C4-2B (cell line): Measurements from ENCODE around the gene WDR18.

Experiments used
- H3K27ac ChIP-seq: fragments of 450-650 bp; 2 replicates; pipeline ENCODE4 v1.5.1; 2017
- CTCF ChIP-seq: fragments of 450-650 bp; conservative IDR thresholded peaks from 2 replicates; pipeline ENCODE4 v1.5.1; 2017; ENCODE audit warnings: mild to moderate bottlenecking
- ZFX ChIP-seq: fragments of 450-650 bp; IDR thresholded peaks from 2 replicates; pipeline ENCODE4 v1.6.1; 2017

WDR18 gene

GRCh38 chr19:986083-986482 lies 1.9 kb downstream of the WDR18 start:
- TF ChIP-seq ZFX (no peak), CTCF (no peak)
- no peak overlapping the region for H3K27ac ChIP-seq

GRCh38 chr19:988081-988480 lies 3.9 kb downstream of the WDR18 start:
- no peak overlapping the region for H3K27ac ChIP-seq
- TF ChIP-seq ZFX = no peak
- no peak for TF ChIP-seq CTCF

DNA sequence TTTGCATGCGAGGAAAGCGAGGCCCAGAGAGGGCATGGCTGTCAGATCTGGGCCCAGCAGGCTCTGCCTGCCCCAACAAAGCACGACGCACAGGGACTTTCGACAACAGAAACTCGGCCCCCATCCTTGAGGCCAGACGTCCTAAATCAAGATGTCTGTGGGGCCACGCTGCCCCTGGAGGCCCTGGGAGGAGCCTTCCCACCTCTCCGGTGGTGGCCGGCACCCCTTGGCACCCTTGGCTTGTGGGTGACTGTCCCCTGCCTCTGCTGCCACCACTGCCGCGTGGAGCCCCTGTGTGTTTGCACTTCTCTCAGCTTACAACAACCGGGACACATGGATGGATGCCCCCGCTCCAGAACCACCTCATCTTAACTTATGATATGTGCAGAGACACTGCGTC lies 4.4 kb downstream of the WDR18 start:
- no peak overlapping the region for H3K27ac ChIP-seq
- TF ChIP-seq CTCF = no peak
- no peak for TF ChIP-seq ZFX

DNA sequence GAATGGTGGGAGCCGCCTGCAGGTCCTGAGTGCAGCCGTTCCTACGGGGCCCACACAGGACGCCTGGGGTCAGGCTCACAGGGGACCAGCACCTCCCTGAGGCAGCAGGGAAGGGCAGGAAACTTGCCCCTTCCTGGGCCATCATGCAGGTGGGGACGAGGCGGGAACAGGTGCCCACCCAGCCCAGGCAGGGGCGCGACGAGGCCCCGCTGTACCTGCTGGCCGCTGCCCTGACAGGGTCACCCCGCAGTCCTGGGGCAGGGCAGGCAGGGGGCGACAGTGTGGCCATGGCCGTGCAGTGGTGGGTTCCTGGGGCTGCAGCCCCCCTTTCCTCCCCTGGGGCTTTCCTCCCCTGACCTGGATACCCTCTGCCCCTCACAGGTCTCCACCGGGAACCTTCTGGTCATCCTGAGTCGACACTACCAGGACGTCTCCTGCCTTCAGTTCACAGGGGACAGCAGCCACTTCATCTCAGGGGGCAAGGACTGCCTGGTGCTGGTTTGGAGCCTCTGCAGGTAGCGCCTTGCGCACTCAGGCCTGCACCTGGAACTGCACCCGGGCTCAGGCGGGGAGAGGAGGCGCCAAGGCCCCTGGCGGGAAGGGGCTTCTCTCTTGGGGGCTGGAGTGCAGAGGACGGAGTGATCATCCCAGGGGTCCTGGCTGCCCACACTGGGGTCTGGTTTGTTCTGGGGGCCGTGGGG lies 5.4 kb downstream of the WDR18 start:
- no peak overlapping the region for H3K27ac ChIP-seq
- TF ChIP-seq ZFX (no peak), CTCF (no peak; the same call in 1 of the 2 replicates)

DNA sequence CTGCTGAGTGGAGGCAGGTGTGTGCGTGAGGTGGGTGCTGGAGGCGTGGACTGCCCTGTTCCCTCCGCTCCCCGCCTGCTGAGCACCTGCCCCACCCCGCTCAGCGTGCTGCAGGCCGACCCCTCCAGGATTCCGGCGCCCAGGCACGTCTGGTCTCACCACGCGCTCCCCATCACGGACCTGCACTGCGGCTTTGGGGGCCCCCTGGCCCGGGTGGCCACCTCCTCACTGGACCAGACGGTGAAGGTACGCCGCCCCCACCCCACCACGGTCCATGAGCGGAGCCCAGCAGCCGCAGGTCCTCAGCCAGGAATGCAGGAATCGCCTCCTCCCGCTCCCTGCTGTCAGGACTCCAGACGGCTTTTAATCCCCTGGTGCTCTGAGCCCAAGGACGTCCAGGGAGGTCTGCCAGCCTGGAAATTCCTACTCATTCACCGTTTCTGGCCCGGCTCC lies 6.0 kb downstream of the WDR18 start:
- TF ChIP-seq CTCF = no peak
- no peak for TF ChIP-seq ZFX
- no peak overlapping the region for H3K27ac ChIP-seq

DNA sequence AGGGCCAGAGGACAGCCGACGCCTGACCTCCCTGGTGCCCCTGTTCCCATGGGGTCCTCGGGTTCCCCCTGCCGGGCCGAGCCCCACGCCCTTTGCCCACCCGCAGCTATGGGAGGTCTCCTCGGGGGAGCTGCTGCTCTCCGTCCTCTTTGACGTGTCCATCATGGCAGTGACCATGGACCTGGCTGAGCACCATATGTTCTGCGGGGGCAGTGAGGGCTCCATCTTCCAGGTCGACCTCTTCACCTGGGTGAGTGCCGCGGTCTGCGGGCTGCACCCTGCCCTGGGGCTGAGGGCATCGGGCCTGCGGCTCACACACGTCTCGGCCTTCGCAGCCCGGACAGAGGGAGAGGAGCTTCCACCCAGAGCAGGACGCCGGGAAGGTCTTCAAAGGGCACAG lies 6.6 kb downstream of the WDR18 start:
- no peak overlapping the region for H3K27ac ChIP-seq
- TF ChIP-seq ZFX (no peak), CTCF (no peak)

GRCh38 chr19:991174-991931 lies 7.2 kb downstream of the WDR18 start:
- TF ChIP-seq CTCF (no peak), ZFX (no peak)
- no peak overlapping the region for H3K27ac ChIP-seq
